Measurements from ENCODE around the gene F2RL2.

Gene F2RL2

GRCh38 chr5:76576450-76576849, 46.8 kb downstream of the F2RL2 start:
- TF ChIP-seq FOXP2 (optimal IDR thresholded peaks at IDR 0.05; ENCODE audit: borderline replicate concordance, extremely low read depth, extremely low read length, insufficient read depth) (no peak), SIN3A (IDR thresholded peaks at IDR 0.05; ENCODE audit: borderline replicate concordance, insufficient read depth, low read length) (no peak), POLR2AphosphoS5 (IDR thresholded peaks at IDR 0.05; ENCODE audit: low read depth, low read length) (no peak), TAF1 (IDR thresholded peaks at IDR 0.05; ENCODE audit: borderline replicate concordance, insufficient read depth, low read length) (no peak)
- TF ChIP-seq, protein P1, sequence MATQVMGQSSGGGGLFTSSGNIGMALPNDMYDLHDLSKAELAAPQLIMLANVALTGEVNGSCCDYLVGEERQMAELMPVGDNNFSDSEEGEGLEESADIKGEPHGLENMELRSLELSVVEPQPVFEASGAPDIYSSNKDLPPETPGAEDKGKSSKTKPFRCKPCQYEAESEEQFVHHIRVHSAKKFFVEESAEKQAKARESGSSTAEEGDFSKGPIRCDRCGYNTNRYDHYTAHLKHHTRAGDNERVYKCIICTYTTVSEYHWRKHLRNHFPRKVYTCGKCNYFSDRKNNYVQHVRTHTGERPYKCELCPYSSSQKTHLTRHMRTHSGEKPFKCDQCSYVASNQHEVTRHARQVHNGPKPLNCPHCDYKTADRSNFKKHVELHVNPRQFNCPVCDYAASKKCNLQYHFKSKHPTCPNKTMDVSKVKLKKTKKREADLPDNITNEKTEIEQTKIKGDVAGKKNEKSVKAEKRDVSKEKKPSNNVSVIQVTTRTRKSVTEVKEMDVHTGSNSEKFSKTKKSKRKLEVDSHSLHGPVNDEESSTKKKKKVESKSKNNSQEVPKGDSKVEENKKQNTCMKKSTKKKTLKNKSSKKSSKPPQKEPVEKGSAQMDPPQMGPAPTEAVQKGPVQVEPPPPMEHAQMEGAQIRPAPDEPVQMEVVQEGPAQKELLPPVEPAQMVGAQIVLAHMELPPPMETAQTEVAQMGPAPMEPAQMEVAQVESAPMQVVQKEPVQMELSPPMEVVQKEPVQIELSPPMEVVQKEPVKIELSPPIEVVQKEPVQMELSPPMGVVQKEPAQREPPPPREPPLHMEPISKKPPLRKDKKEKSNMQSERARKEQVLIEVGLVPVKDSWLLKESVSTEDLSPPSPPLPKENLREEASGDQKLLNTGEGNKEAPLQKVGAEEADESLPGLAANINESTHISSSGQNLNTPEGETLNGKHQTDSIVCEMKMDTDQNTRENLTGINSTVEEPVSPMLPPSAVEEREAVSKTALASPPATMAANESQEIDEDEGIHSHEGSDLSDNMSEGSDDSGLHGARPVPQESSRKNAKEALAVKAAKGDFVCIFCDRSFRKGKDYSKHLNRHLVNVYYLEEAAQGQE (IDR thresholded peaks at IDR 0.05; ENCODE audit: insufficient read depth in 1 of 2, low read depth in 2 of 2, low read length in 2 of 2) = no peak

DNA sequence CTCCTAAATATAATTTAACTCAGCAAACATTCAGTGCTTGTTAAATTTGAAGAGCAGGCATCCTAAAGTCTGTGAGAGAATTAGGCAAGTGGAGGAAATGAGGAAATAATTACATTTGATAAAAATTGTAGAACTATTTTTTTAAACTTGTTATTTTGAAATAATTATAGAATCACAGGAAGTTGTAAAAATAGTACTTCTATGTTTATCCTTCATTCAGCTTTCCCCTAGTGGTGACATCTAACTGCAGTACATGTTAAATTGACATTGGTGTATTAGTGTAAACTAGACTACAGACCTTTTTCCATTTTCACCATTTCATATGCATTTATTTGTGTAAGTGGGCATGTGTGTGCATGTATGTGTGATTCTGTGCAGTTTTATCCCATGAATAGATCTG, 51.6 kb downstream of the F2RL2 start:
- TF ChIP-seq, protein P1 (IDR thresholded peaks at IDR 0.05; ENCODE audit: insufficient read depth in 1 of 2, low read depth in 2 of 2, low read length in 2 of 2) = no peak
- TF ChIP-seq TAF1 (IDR thresholded peaks at IDR 0.05; ENCODE audit: borderline replicate concordance, insufficient read depth, low read length) (no peak), FOXP2 (optimal IDR thresholded peaks at IDR 0.05; ENCODE audit: borderline replicate concordance, extremely low read depth, extremely low read length, insufficient read depth) (no peak), POLR2AphosphoS5 (IDR thresholded peaks at IDR 0.05; ENCODE audit: low read depth, low read length) (no peak), SIN3A (IDR thresholded peaks at IDR 0.05; ENCODE audit: borderline replicate concordance, insufficient read depth, low read length) (no peak)

- TF ChIP-seq POLR2AphosphoS5 (IDR thresholded peaks at IDR 0.05; ENCODE audit: low read depth, low read length) (no peak), TAF1 (IDR thresholded peaks at IDR 0.05; ENCODE audit: borderline replicate concordance, insufficient read depth, low read length) (no peak)
Measured at GRCh38 chr5:76570153-76570552, 53.0 kb downstream of the F2RL2 start.

All from PFSK-1 (cell line).